Measurements from ENCODE around the gene ATP2A3.

DNA sequence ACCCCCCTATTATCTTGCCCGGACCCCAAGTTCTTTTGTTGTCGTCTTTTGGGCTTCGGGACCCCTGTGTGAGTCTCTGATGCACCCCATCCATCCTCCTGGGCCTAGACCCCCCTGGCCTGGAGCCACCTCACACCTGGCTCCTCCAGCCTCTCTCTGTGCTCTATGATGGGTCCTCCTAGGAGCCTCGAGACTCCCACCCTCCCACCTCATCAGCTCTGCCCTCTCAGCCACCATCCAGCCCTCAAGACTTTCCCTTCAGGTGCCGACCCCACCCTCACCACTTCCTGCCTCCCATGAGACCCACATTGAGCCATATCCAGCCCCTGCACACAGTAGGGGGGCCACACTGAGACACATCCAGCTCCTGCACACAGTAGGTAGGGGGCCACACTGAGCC lies 8.7 kb upstream of the ATP2A3 start:
- TF ChIP-seq EZH2phosphoT487 (IDR thresholded peaks at IDR 0.05; ENCODE audit: borderline replicate concordance), result no peak
- TF ChIP-seq, protein P1, sequence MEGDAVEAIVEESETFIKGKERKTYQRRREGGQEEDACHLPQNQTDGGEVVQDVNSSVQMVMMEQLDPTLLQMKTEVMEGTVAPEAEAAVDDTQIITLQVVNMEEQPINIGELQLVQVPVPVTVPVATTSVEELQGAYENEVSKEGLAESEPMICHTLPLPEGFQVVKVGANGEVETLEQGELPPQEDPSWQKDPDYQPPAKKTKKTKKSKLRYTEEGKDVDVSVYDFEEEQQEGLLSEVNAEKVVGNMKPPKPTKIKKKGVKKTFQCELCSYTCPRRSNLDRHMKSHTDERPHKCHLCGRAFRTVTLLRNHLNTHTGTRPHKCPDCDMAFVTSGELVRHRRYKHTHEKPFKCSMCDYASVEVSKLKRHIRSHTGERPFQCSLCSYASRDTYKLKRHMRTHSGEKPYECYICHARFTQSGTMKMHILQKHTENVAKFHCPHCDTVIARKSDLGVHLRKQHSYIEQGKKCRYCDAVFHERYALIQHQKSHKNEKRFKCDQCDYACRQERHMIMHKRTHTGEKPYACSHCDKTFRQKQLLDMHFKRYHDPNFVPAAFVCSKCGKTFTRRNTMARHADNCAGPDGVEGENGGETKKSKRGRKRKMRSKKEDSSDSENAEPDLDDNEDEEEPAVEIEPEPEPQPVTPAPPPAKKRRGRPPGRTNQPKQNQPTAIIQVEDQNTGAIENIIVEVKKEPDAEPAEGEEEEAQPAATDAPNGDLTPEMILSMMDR (conservative IDR thresholded peaks at IDR 0.05; ENCODE audit: low read length), result no peak
